Astrocyte of the cerebellum (primary cell): ENCODE data around the gene IGSF9B.

Source experiments
- DNase-seq: peaks from one replicate; pipeline ENCODE4 v3.0.0-alpha.2; 2011; ENCODE audit warnings: low read depth
- H3K4me3 ChIP-seq: 2 replicates; pipeline ENCODE4 v1.5.1; 2011; ENCODE audit warnings: mild to moderate bottlenecking, low read depth, low read length, moderate library complexity
- CTCF ChIP-seq: IDR thresholded peaks from 2 replicates; pipeline ENCODE4 v1.5.1; 2012; ENCODE audit warnings: low read length, low read depth, moderate library complexity, mild to moderate bottlenecking; ENCODE audit errors: missing control alignments
- in situ Hi-C: cut with HindIII; loops from 2 replicates; pipeline ENCODE4 v1.10.0; 2017; ENCODE audit warnings: low sequenced_read_pairs

Gene IGSF9B

GRCh38 chr11:133977067-133977677 is 20.4 kb upstream of the IGSF9B start:
- in situ Hi-C loops: no loop called here
- no peak for DNase-seq
- no peak overlapping the region for H3K4me3 ChIP-seq
- no peak for TF ChIP-seq CTCF

GRCh38 chr11:133975488-133975849 is 18.7 kb upstream of the IGSF9B start:
- in situ Hi-C loops: no loop called here
- no peak for TF ChIP-seq CTCF
- no peak overlapping the region for H3K4me3 ChIP-seq
- no peak for DNase-seq

GRCh38 chr11:133974836-133975487 is 18.2 kb upstream of the IGSF9B start:
- no peak for DNase-seq
- in situ Hi-C loops: no loop called here
- TF ChIP-seq CTCF: no peak
- H3K4me3 ChIP-seq: no peak overlapping the region

GRCh38 chr11:133971881-133972280 is 15.1 kb upstream of the IGSF9B start:
- no peak for TF ChIP-seq CTCF
- in situ Hi-C loops: no loop called here
- no peak for DNase-seq
- no peak overlapping the region for H3K4me3 ChIP-seq

GRCh38 chr11:133969112-133969511 is 12.3 kb upstream of the IGSF9B start:
- no peak for TF ChIP-seq CTCF
- no peak for DNase-seq
- in situ Hi-C loops: no loop called here
- no peak overlapping the region for H3K4me3 ChIP-seq

GRCh38 chr11:133968300-133968699 is 11.5 kb upstream of the IGSF9B start:
- DNase-seq: no peak
- in situ Hi-C loops: no loop called here
- H3K4me3 ChIP-seq: no peak overlapping the region
- TF ChIP-seq CTCF: no peak
